IMR-90 (cell line): Measurements from ENCODE around the gene MYH11. TPM values are rescaled to one million over a fixed set of nuclear protein-coding genes. Genes with fewer than 3 reads are reported as not detected.

Source experiments
- ATAC-seq: fragments of 200-7000 bp; cut with Tn5 transposase; 2 replicates; pipeline ENCODE4 v1.9.1; 2020; ENCODE audit warnings: low read depth, mild to moderate bottlenecking, moderate library complexity
- BruUV-seq: library from RNA; stranded (reverse); fragments of 400-500 nt; replicated peaks from 2 replicates; lab custom pipeline; 2021; lab: Mats Ljungman, UMichigan
- CTCF ChIA-PET: fragments of 300-600 bp; formaldehyde crosslinking; extraction: SDS; loops from one replicate; lab custom pipeline; 2021; ENCODE audit warnings: antibody characterized with exemption; lab: Yijun Ruan, JAX
- POLR2A ChIA-PET: fragments of 300-600 bp; sonication (Branson Sonifier 250); formaldehyde crosslinking; loops from one replicate; lab custom pipeline; 2022; ENCODE audit warnings: antibody characterized with exemption; ENCODE audit not compliant: unreplicated experiment; lab: Charles Lee
- DNase-seq: peaks from one replicate; pipeline ENCODE4 v3.0.0; 2013
- H2AFZ ChIP-seq: replicated peaks from 2 replicates; pipeline ENCODE3; 2013; ENCODE audit warnings: low read length, mild to moderate bottlenecking; ENCODE audit not compliant: poor library complexity
- H2AK5ac ChIP-seq: 2 replicates; pipeline ENCODE4 v1.6.1; 2013; ENCODE audit warnings: low read depth, low read length, inconsistent platforms
- H2AK9ac ChIP-seq: replicated peaks from 2 replicates; pipeline ENCODE3; 2013; ENCODE audit warnings: mild to moderate bottlenecking, low read depth, low read length, moderate library complexity; ENCODE audit not compliant: poor library complexity
- H2BK120ac ChIP-seq: 2 replicates; pipeline ENCODE4 v1.6.1; 2013; ENCODE audit warnings: low read depth, low read length, inconsistent platforms
- H2BK15ac ChIP-seq: 3 replicates; pipeline ENCODE4 v1.6.1; 2013; ENCODE audit warnings: low read depth, low read length, inconsistent platforms
- H2BK20ac ChIP-seq: 2 replicates; pipeline ENCODE4 v1.6.1; 2013; ENCODE audit warnings: low read depth, mild to moderate bottlenecking, inconsistent platforms, low read length, moderate library complexity
- H2BK5ac ChIP-seq: 2 replicates; pipeline ENCODE4 v1.6.1; 2013; ENCODE audit warnings: mild to moderate bottlenecking, low read depth, low read length, inconsistent platforms; ENCODE audit not compliant: poor library complexity, severe bottlenecking
- H3K14ac ChIP-seq: replicated peaks from 2 replicates; pipeline ENCODE4 v1.6.1; 2013; ENCODE audit warnings: low read depth, low read length, inconsistent platforms
- H3K18ac ChIP-seq: 2 replicates; pipeline ENCODE4 v1.6.1; 2013; ENCODE audit warnings: low read depth, low read length, control low read depth
- H3K23ac ChIP-seq: 2 replicates; pipeline ENCODE4 v1.6.1; 2013; ENCODE audit warnings: low read depth, low read length, inconsistent platforms
- H3K27ac ChIP-seq: 2 replicates; pipeline ENCODE4 v1.5.1; 2013; ENCODE audit warnings: mild to moderate bottlenecking, control low read depth, low read length; ENCODE audit not compliant: insufficient read depth
- H3K27me3 ChIP-seq: 2 replicates; pipeline ENCODE4 v1.6.1; 2013; ENCODE audit warnings: low read length; ENCODE audit not compliant: control insufficient read depth, insufficient read depth
- H3K36me3 ChIP-seq: 2 replicates; pipeline ENCODE4 v1.6.1; 2013; ENCODE audit warnings: low read length, mixed read lengths; ENCODE audit not compliant: control insufficient read depth, insufficient read depth
- H3K4ac ChIP-seq: 2 replicates; pipeline ENCODE4 v1.6.1; 2013; ENCODE audit warnings: low read depth, low read length, inconsistent platforms
- H3K4me1 ChIP-seq: 2 replicates; pipeline ENCODE4 v1.6.1; 2013; ENCODE audit warnings: low read length, mixed read lengths; ENCODE audit not compliant: control insufficient read depth, insufficient read depth
- H3K4me2 ChIP-seq: 2 replicates; pipeline ENCODE4 v1.6.1; 2013; ENCODE audit warnings: low read depth, mild to moderate bottlenecking, control low read depth, low read length, moderate library complexity
- H3K4me3 ChIP-seq: 2 replicates; pipeline ENCODE4 v1.5.1; 2013; ENCODE audit warnings: low read depth, mild to moderate bottlenecking, control low read depth, low read length, moderate library complexity; ENCODE audit not compliant: insufficient read depth
- H3K56ac ChIP-seq: 2 replicates; pipeline ENCODE4 v1.6.1; 2013; ENCODE audit warnings: low read length, inconsistent platforms; ENCODE audit not compliant: insufficient read depth; ENCODE audit errors: extremely low read depth
- H3K79me1 ChIP-seq, 2 experiments: 2 replicates each; pipeline ENCODE4 v1.6.1; 2013; ENCODE audit warnings: low read length in 2 of 2, inconsistent platforms in 1 of 2, low read depth in 1 of 2
- H3K9ac ChIP-seq: 2 replicates; pipeline ENCODE4 v1.6.1; 2013; ENCODE audit warnings: low read depth, low read length, control low read depth
- H3K9me1 ChIP-seq: 2 replicates; pipeline ENCODE4 v1.6.1; 2013; ENCODE audit warnings: low read length, inconsistent platforms; ENCODE audit not compliant: insufficient read depth
- H3K9me3 ChIP-seq: 2 replicates; pipeline ENCODE4 v1.6.1; 2013; ENCODE audit warnings: low read length; ENCODE audit not compliant: control insufficient read depth, insufficient read depth
- H4K20me1 ChIP-seq: 2 replicates; pipeline ENCODE4 v1.6.1; 2013; ENCODE audit warnings: low read length, inconsistent platforms; ENCODE audit not compliant: insufficient read depth
- H4K5ac ChIP-seq: 2 replicates; pipeline ENCODE4 v1.6.1; 2013; ENCODE audit warnings: mild to moderate bottlenecking, low read depth, low read length, control low read depth
- H4K8ac ChIP-seq, 2 experiments: 2 replicates each; pipeline ENCODE4 v1.6.1; 2013; ENCODE audit warnings: low read depth in 2 of 2, low read length in 2 of 2, control low read depth in 1 of 2, inconsistent platforms in 1 of 2
- H4K91ac ChIP-seq: 2 replicates; pipeline ENCODE4 v1.6.1; 2013; ENCODE audit warnings: low read depth, low read length, inconsistent platforms; ENCODE audit not compliant: insufficient read depth
- CEBPB ChIP-seq: IDR thresholded peaks from 2 replicates; pipeline ENCODE4 v1.6.1; 2012; ENCODE audit warnings: low read depth, low read length, improper control_type of control experiment
- CTCF ChIP-seq: conservative IDR thresholded peaks from 2 replicates; pipeline ENCODE4 v1.5.1; 2012; ENCODE audit warnings: mild to moderate bottlenecking, low read depth, low read length, improper control_type of control experiment
- MAZ ChIP-seq: IDR thresholded peaks from 2 replicates; pipeline ENCODE4 v1.6.1; 2012; ENCODE audit warnings: low read depth, mild to moderate bottlenecking, low read length, improper control_type of control experiment, moderate library complexity, borderline replicate concordance
- POLR2A ChIP-seq: IDR thresholded peaks from 2 replicates; pipeline ENCODE4 v1.6.1; 2012; ENCODE audit warnings: mild to moderate bottlenecking, low read depth, low read length
- RAD21 ChIP-seq: IDR thresholded peaks from 2 replicates; pipeline ENCODE4 v1.6.1; 2012; ENCODE audit warnings: low read length, improper control_type of control experiment
- USF2 ChIP-seq: fragments of 150-350 bp; IDR thresholded peaks from 2 replicates; pipeline ENCODE4 v1.6.1; 2017; ENCODE audit warnings: mild to moderate bottlenecking, antibody characterized with exemption, low read length, low read depth
- WGBS, 2 experiments: methylation state at CpG; one replicate each; pipeline versions ENCODE4 v1.1.5 to v1.1.7; 2013; ENCODE audit warnings: missing lambda C conversion rate in 2 of 2; ENCODE audit not compliant: insufficient read length in 1 of 2; ENCODE audit errors: extremely low coverage in 2 of 2; 5-methylcytosine and 5-hydroxymethylcytosine counted together
- dilution Hi-C: fragments of 300-500 bp; cut with HindIII; formaldehyde crosslinking; loops from one replicate; pipeline ENCODE4 v1.14.3; 2018; ENCODE audit warnings: low sequenced_read_pairs; ENCODE audit not compliant: unreplicated experiment
- in situ Hi-C: fragments of 300-500 bp; cut with MboI; formaldehyde crosslinking; loops from 3 replicates; pipeline ENCODE4 v1.14.3; 2019; ENCODE audit warnings: low sequenced_read_pairs, inconsistent platforms, mixed read lengths
- intact Hi-C: fragments of 100-400 bp; cut with micrococcal nuclease; formaldehyde crosslinking; loops from 2 replicates; pipeline ENCODE4 v1.10.0; 2022
- polyA plus RNA-seq, 3 experiments: library from polyadenylated mRNA; depleted of rRNA; stranded (reverse); fragments of >200 nt; gene quantifications; 2 replicates each; pipeline ENCODE4 v1.2.3, GENCODE V29; 2012; ENCODE audit warnings: low replicate concordance in 1 of 3
- total RNA-seq: library from RNA; depleted of rRNA; stranded (reverse); fragments of >200 nt; gene quantifications from 2 replicates; pipeline ENCODE4 v1.2.3, GENCODE V29; 2012

MYH11 gene
- total and polyA plus RNA-seq, 2 of the 4 experiments (the other 2 are of a cell fraction), result under 0.01 to 0.12 TPM

GRCh38 chr16:15782573-15783365 is 74.1 kb downstream of the MYH11 start:
- CTCF ChIA-PET, result no interaction called here
- Histone ChIP-seq H2AFZ (no peak overlapping the region), H4K20me1 (no peaks in the 10 kb centered on the region), H2BK20ac (no peak overlapping the region), H3K4me2 (no peak overlapping the region), H3K9me1 (no peaks in the 10 kb centered on the region; the same call in 1 of the 2 replicates), H3K9me3 (no peaks in the 10 kb centered on the region), H2AK9ac (no peak overlapping the region), H3K79me1 (no peaks in the 10 kb centered on the region), H3K18ac (no peak overlapping the region), H2BK5ac (no peak overlapping the region), H4K8ac (no peak overlapping the region), H2BK15ac (no peak overlapping the region), H3K9ac (no peak overlapping the region), H3K27ac (no peak overlapping the region), H3K14ac (no peak overlapping the region), H3K4me1 (no peaks in the 10 kb centered on the region), H3K27me3 (peaks cover 8% of the 10 kb centered on the region), H3K36me3 (no peaks in the 10 kb centered on the region), H4K5ac (no peak overlapping the region), H2AK5ac (no peak overlapping the region), H3K23ac (no peak overlapping the region), H3K4me3 (no peak overlapping the region), H2BK120ac (no peak overlapping the region), H3K56ac (no peak overlapping the region; the same call in 1 of the 2 replicates), H3K4ac (no peak overlapping the region), H4K91ac (no peak overlapping the region)
- POLR2A ChIA-PET, result no interaction called here
- dilution Hi-C loops, result no loop called here
- TF ChIP-seq MAZ (no peak), CEBPB (peak; percentile 36; the same call in 1 of the 2 replicates), CTCF (0 out of 2 replicates have a peak, but pooled peaks have one; percentile 22), USF2 (peak; percentile 49; the same call in 1 of the 2 replicates), POLR2A (no peak), RAD21 (0 out of 2 replicates have a peak, but pooled peaks have one; percentile 15)
- intact Hi-C loops, result no loop called here
- BruUV-seq, result no TSS peak
- in situ Hi-C loops, result no loop called here
- WGBS, 2 experiments, result 67% methylated on average over 1 of the region's 13 CpGs; no CpG with 5 or more reads in 1 of the 2 experiments
- ATAC-seq (no peak), DNase-seq (peak; percentile 16)
